HL-60 (cell line): ENCODE results near the gene ADH7.

Source experiments
- CTCF ChIP-seq: IDR thresholded peaks from one replicate; pipeline ENCODE4 v1.5.1; 2011; ENCODE audit warnings: low read length, control low read depth, inconsistent platforms; ENCODE audit not compliant: insufficient read depth
- SPI1 ChIP-seq: IDR thresholded peaks from 2 replicates; pipeline ENCODE4 v1.6.1; 2012; ENCODE audit warnings: low read depth, mild to moderate bottlenecking, borderline replicate concordance

- TF ChIP-seq CTCF: no peak
- TF ChIP-seq SPI1: no peak
These were observed at the start of gene ADH7 for GRCh38 chr4:99435154-99435553.
